ENCODE measurements around the gene EIF3I.

Gene EIF3I

DNA sequence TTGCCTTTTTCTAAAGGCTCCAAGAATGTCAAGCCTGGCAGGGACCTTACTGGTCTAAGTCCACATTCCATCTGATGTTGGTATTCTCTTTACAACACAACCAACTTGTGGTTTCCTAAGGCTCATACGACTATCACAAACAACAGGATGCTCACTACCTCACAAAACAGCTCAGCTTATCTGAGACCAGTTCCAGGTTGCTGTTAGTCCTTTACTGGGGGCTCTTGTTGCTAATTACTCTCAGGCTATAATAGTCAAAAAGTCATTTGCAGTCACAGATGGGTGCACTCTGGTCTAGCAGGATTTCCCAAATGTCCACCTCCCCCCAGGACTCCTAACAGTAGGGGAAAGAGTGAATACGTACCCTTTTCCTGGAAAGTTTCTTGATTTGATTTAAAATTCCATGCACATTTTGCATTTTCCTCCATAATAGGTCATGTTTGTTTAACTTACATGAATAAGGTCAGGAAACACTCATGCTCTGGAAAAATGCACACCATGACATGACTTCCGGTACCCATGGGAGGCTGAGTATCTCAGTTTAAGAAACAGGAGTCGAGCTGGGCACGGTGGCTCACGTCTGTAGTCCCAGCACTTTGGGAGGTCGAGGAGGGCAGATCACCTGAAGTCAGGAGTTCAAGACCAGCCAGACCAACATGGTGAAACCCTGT lies 44.8 kb downstream of the EIF3I start:
- no peak for DNase-seq (ENCODE audit: low spot score)

GRCh38 chr1:32269744-32270143 lies 47.5 kb downstream of the EIF3I start:
- DNase-seq (ENCODE audit: low spot score), result no peak

- no peak for DNase-seq (ENCODE audit: low spot score)
Observed at GRCh38 chr1:32272557-32273390, 50.6 kb downstream of the EIF3I start.

GRCh38 chr1:32273391-32274208 lies 51.4 kb downstream of the EIF3I start:
- DNase-seq (ENCODE audit: low spot score), result no peak

DNA sequence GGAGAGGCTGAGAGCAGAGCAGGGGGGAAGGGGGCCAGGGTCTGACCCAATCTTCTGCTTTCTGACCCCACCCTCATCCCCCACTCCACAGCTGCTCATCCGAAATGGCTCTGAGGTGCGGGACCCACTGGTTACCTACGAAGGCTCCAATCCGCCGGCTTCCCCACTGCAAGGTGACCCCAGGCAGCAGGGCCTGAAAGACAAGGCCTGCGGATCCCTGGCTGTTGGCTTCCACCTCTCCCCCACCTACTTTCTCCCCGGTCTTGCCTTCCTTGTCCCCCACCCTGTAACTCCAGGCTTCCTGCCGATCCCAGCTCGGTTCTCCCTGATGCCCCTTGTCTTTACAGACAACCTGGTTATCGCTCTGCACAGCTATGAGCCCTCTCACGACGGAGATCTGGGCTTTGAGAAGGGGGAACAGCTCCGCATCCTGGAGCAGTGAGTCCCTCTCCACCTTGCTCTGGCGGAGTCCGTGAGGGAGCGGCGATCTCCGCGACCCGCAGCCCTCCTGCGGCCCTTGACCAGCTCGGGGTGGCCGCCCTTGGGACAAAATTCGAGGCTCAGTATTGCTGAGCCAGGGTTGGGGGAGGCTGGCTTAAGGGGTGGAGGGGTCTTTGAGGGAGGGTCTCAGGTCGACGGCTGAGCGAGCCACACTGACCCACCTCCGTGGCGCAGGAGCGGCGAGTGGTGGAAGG lies 52.6 kb downstream of the EIF3I start:
- DNase-seq (ENCODE audit: low spot score), result no peak

DNA sequence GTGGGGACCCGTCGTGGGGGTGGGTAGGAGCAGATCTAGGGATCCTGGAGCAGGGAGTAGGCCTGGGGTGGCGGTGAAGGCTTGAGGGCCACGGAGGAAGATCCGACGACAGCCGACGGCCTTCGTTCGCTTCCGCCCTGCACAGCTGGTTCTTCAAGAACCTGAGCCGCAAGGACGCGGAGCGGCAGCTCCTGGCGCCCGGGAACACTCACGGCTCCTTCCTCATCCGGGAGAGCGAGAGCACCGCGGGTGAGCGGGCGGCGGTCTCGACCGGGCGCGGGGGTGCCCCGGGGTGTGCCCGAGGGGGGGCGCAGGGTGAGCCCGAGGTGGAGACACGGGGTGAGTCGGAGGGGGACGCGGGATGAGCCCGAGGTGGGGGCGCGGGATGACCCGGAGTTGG lies 53.2 kb downstream of the EIF3I start:
- no peak for DNase-seq (ENCODE audit: low spot score)

GRCh38 chr1:32276032-32276782 lies 54.0 kb downstream of the EIF3I start:
- DNase-seq (ENCODE audit: low spot score), result no peak
